Neural cell (in vitro differentiated cells): ENCODE results near the gene ICE2.

Source experiments
- CTCF ChIP-seq: fragments of 450-650 bp; IDR thresholded peaks from 2 replicates; pipeline ENCODE4 v1.5.1; 2014; ENCODE audit warnings: antibody characterized with exemption, mild to moderate bottlenecking, moderate library complexity; ENCODE audit not compliant: poor library complexity, severe bottlenecking
- EP300 ChIP-seq: fragments of 450-650 bp; conservative IDR thresholded peaks from 2 replicates; pipeline ENCODE4 v1.6.1; 2014; ENCODE audit warnings: antibody characterized with exemption, mild to moderate bottlenecking, moderate library complexity; ENCODE audit not compliant: poor library complexity, severe bottlenecking
- POLR2AphosphoS5 ChIP-seq: IDR thresholded peaks from 2 replicates; pipeline ENCODE4 v1.6.1; 2012
- TAF1 ChIP-seq: IDR thresholded peaks from 2 replicates; pipeline ENCODE4 v1.6.1; 2012; ENCODE audit warnings: low read depth
- TF ChIP-seq, protein P1 (sequence below): IDR thresholded peaks from 2 replicates; pipeline ENCODE4 v1.6.1; 2012; ENCODE audit warnings: borderline replicate concordance

GRCh38 chr15:60511351-60512031 lies 32.5 kb upstream of the ICE2 start:
- TF ChIP-seq TAF1 = no peak
- TF ChIP-seq EP300 = no peak
- TF ChIP-seq CTCF = no peak
- TF ChIP-seq, protein P1, sequence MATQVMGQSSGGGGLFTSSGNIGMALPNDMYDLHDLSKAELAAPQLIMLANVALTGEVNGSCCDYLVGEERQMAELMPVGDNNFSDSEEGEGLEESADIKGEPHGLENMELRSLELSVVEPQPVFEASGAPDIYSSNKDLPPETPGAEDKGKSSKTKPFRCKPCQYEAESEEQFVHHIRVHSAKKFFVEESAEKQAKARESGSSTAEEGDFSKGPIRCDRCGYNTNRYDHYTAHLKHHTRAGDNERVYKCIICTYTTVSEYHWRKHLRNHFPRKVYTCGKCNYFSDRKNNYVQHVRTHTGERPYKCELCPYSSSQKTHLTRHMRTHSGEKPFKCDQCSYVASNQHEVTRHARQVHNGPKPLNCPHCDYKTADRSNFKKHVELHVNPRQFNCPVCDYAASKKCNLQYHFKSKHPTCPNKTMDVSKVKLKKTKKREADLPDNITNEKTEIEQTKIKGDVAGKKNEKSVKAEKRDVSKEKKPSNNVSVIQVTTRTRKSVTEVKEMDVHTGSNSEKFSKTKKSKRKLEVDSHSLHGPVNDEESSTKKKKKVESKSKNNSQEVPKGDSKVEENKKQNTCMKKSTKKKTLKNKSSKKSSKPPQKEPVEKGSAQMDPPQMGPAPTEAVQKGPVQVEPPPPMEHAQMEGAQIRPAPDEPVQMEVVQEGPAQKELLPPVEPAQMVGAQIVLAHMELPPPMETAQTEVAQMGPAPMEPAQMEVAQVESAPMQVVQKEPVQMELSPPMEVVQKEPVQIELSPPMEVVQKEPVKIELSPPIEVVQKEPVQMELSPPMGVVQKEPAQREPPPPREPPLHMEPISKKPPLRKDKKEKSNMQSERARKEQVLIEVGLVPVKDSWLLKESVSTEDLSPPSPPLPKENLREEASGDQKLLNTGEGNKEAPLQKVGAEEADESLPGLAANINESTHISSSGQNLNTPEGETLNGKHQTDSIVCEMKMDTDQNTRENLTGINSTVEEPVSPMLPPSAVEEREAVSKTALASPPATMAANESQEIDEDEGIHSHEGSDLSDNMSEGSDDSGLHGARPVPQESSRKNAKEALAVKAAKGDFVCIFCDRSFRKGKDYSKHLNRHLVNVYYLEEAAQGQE = no peak
- TF ChIP-seq POLR2AphosphoS5 = no peak
